Measurements from ENCODE around the gene ANKS3.

Gene ANKS3

GRCh38 chr16:4724661-4725270 is 9.3 kb downstream of the ANKS3 start:
- no peak for DNase-seq (ENCODE audit: low read depth)

DNA sequence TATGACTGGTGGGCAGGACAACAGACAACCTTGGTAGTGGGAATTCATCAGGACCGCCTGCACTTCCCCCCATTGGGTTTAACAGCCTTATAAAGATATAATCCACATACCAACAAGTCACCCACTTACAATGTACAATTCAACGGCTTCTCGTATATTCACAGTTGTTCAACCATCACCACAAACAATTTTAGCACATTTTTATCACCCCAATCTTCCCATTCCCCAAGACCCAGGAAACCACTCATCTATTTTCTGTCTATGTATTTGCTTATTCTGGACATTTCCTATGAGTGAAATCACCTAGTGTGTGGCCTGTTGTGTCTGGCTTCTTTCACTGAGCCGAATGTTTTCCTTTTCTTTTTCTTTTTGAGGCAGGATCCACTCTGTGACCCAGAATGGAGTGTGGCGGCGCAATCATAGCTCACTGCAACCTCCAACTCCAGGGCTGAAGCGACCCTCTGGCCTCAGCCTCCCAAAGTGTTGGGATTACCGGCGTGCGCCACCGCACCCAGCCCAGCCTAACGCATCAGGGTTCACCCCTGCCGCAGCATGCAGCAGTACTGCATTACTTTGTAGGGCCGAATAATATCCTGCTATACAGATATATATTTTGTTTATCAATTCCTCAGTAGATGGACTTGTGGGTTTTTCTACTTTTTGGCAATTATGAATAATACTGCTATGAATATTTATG is 10.9 kb downstream of the ANKS3 start:
- no peak for DNase-seq (ENCODE audit: low read depth)

GRCh38 chr16:4718466-4718865 is 15.6 kb downstream of the ANKS3 start:
- DNase-seq (ENCODE audit: low read depth): no peak

DNA sequence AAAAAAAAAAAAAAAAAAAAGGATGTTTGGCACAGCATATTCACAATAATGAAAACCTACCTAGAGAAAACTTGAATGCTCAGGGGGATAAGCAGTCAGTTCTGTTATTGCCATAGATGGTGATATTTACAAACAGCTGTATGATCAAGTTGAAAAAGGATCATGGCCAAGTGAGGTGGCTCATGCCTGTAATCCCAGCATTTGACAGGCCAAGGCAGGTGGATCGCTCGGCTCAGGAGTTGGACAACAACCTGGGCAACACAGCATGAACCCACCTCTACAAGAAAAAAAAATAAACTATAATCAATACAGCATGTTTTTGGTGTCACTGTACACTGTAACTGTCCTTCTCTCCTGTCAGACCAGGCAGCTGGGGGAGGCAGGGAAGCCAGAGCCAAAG is 19.1 kb downstream of the ANKS3 start:
- DNase-seq (ENCODE audit: low read depth): no peak

- DNase-seq (ENCODE audit: low read depth): no peak
These were observed 20.2 kb downstream of the ANKS3 start for GRCh38 chr16:4713663-4714501.

GRCh38 chr16:4709481-4709880 is 24.6 kb downstream of the ANKS3 start:
- no peak for DNase-seq (ENCODE audit: low read depth)

GRCh38 chr16:4706871-4707270 is 27.2 kb downstream of the ANKS3 start:
- DNase-seq (ENCODE audit: low read depth): no peak

GRCh38 chr16:4704913-4705312 is 29.2 kb downstream of the ANKS3 start:
- DNase-seq (ENCODE audit: low read depth): no peak

DNA sequence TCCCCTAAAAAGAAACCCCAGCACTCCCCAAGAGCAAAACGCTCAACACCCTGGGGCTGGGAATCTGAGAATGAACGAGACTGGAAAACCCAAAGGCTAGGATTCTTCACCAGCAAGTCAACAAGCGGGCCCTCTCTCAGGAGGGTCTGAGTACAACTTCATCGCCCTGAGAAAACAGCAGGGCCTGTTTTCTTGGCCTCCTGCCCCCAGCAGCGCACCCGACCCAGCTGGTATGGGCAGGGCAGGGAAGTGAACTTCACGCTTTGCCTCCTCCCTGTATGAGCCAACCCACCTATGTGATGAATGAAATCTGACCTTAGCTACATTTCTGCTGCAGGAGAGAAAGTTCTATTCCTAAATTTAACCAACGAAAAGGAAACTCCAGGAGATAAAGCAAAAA is 29.6 kb downstream of the ANKS3 start:
- DNase-seq (ENCODE audit: low read depth): no peak

- no peak for DNase-seq (ENCODE audit: low read depth)
These were observed 30.2 kb downstream of the ANKS3 start for GRCh38 chr16:4703906-4704305.

GRCh38 chr16:4702466-4702808 is 31.6 kb downstream of the ANKS3 start:
- DNase-seq (ENCODE audit: low read depth): no peak

DNA sequence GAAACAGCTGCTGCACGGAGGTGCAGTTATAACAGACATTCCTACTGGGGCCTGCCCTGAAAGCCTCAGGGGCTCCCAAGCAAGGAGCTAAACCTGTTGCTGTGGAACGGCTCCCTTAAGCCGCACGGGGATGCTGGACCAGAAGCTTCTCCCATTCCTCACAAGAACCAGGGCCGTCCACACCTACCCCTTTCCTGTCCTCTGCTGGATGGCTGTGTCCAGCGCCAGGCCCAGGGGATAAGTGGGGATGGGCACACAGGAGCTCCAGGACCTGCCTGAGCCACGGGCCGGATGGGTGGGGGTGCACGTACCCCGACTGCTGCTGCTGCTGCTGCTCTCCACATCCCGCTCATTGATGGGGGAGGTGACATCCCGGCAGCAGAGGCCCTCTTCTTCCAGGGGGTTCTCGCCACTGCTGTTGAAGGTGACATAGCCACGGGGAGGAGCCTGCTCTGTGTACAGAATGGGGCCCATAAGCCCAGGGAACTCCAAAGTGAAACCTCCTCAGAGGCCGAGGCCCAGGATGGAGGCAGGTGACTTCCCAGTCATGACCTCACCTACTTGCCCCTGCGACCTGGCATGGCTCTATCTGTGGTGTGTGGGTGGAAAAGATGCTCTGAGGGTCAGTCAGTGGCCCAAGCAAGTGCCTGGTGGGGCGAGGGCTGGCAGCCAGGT is 32.1 kb downstream of the ANKS3 start:
- no peak for DNase-seq (ENCODE audit: low read depth)

- DNase-seq (ENCODE audit: low read depth): no peak
These were observed 32.9 kb downstream of the ANKS3 start for GRCh38 chr16:4700997-4701743.

DNA sequence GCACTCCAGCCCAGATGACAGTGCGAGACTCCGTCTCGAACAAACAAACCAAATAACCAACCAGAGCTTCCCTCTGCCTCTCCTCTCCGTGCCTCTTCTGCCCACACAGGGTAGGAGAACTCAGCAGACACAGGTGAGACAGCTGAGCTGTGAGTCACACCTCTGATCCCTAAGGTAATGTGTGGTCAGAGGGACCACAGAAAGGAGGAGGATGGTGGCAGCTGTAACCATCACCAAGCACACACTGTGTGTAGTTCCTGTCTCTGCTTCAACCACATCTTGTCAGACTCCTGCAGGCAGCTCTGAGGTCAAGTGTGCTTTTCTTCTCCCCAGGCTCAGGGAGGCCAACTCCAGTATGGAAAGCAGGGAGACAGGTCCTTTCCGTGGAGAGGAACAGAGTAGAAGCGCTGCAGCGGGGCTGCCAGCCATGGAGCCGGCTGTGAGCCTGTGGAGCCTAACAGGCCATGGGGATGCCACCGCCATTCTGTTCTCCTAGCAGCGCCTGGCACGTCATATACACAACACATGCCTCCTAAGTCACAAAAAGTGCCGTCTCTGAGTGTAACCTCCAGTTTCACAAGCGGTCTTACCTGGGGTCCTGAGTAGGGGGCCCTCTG is 33.6 kb downstream of the ANKS3 start:
- no peak for DNase-seq (ENCODE audit: low read depth)

DNA sequence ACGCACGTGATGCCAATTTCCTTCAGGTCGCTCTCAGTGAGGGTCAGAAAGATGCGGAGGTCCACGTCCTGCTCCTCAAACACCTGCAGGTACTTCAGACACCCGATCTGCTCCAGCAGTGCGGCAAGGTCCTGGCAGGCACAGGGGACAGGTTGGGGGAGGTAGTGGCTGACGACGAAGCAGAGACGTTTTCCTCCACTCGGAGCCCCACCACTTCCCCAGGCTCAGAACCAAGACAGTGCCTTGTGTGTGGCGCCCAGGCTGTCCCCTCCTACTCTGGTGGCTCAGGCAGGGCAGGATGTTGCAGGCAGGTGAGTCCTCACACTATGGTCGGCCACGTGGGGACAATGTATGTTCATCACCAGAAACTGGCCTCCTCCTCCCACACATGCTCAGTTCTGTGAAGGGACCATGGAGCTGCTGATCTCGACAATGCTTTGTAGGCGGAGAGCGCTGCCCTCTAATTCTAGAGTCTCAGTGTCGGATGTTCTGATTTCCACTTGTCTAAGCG is 35.0 kb downstream of the ANKS3 start:
- no peak for DNase-seq (ENCODE audit: low read depth)

- no peak for DNase-seq (ENCODE audit: low read depth)
These were observed 35.6 kb downstream of the ANKS3 start for GRCh38 chr16:4698321-4699045.

DNA sequence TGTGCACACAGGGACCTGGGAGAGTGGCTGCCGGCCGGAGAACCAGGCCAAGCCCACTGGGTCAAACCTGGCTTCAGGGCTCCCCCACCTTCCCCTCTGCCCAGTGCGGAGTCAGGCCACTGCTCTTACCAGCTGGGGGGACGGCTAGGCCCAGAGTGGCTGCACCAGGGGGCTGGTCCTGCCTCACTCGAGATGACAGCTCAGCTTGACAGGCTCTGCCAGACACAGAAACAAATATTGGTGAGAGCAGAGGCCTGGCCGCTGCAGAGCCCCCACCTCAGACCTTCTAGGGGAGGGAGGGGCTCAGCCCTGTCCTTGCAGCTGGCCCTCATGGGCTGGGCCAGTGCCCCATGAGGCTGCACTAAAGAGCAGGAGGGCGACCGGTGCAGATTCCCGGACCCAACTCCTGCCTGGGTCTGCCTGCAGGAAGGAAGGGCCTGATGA is 36.2 kb downstream of the ANKS3 start:
- DNase-seq (ENCODE audit: low read depth): no peak

DNA sequence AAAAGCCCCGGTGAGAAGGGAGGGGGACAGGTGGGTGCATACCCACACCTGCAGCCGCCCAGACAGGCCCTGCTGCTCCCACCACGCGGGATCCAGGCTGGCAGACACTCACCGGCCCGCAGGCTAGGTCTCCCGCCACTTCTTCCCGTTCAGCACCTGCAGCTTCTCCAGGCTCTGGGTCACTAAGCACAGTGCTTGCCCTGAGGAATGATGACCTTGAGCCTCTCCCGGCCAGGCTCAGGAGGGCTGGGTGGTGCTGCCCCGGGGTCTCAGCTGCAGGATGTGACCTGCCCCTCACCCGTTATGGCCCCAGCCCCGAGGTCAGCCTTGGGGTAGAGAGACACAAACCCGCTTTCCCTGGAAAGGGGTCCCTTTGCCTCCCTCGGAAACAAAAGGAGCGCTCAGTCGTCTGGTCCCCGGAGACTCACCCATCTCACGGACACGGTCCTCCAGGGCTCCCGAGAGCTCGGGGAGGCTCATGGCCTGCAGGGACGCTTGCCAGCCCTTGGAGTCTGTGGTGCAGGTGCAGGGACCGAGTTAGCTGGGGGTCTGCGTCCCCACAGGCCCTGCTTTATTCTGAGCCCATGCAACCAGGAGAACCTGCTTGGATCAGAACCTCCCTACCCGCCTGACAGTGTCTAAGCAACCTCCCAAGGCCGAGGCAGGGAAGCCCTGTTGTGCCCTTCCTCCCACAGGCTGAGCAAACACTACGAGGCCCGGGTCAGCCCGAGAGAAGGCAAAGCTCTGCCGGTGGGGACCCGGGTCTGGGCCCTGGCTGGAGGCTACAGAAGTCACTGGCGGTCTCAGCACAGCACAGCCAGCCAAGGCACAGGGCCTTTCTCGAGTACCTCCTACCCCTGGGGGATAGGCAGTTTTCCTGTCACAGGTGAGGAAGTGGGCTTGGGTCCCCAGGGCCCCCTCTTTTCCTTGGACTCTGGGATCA is 36.9 kb downstream of the ANKS3 start:
- no peak for DNase-seq (ENCODE audit: low read depth)

GRCh38 chr16:4696172-4696904 is 37.7 kb downstream of the ANKS3 start:
- DNase-seq (ENCODE audit: low read depth): no peak
